Testis (tissue), 3 donors: Measurements from ENCODE around the gene TLN1. TPM values are rescaled to one million over a fixed set of nuclear protein-coding genes. Genes with fewer than 3 reads are reported as not detected.

ENCODE experiments used
- DNase-seq: peaks from one replicate; pipeline ENCODE4 v3.0.0-alpha.2; 2019
- H3K27ac ChIP-seq, 2 donors: fragments of 200-600 bp; sonication (generic); one replicate each; pipeline ENCODE4 v1.5.1; 2019
- H3K27me3 ChIP-seq: fragments of 200-600 bp; sonication (generic); one replicate; pipeline ENCODE4 v1.5.1; 2019
- H3K36me3 ChIP-seq: fragments of 200-600 bp; sonication (generic); one replicate; pipeline ENCODE4 v1.5.1; 2017; ENCODE audit warnings: low read depth; ENCODE audit errors: missing control alignments
- H3K4me1 ChIP-seq: fragments of 200-600 bp; sonication (generic); one replicate; pipeline ENCODE4 v1.5.1; 2019
- H3K4me3 ChIP-seq, 2 donors: fragments of 200-600 bp; sonication (generic); one replicate each; pipeline ENCODE4 v1.5.1; 2017 to 2019
- H3K9me3 ChIP-seq: fragments of 200-600 bp; sonication (generic); one replicate; pipeline ENCODE4 v1.5.1; 2017
- POLR2A ChIP-seq: fragments of 450-650 bp; IDR thresholded peaks from one replicate; pipeline ENCODE4 v1.6.1; 2017; ENCODE audit warnings: antibody characterized with exemption, mild to moderate bottlenecking, moderate library complexity
- WGBS, 2 donors: methylation state at CpG; one replicate each; pipeline ENCODE4 v1.1.5; 2018; 5-methylcytosine and 5-hydroxymethylcytosine counted together
- intact Hi-C: fragments of 100-400 bp; cut with DNase I; formaldehyde crosslinking; loops from one replicate; pipeline ENCODE4 v1.15.1; 2023; ENCODE audit warnings: low total_unique reads
- polyA plus RNA-seq: library from polyadenylated mRNA; stranded (reverse); fragments of 350-450 nt; fragmentation: Illumina TruSeq; extraction: RNeasy Lipid Tissue Mini Kit (QIAGEN cat#74804); gene quantifications from one replicate; pipeline ENCODE4 v1.2.3, GENCODE V29; 2014; ENCODE audit warnings: low read depth, low replicate concordance; ENCODE audit not compliant: insufficient read depth
- total RNA-seq, 2 donors: library from RNA; depleted of rRNA; stranded (reverse); fragments of >200 nt; gene quantifications; one replicate each; pipeline ENCODE4 v1.2.3, GENCODE V29; 2016
- TF ChIP-seq, protein P1 (sequence below), 3 experiments: fragments of 450-650 bp in 2 of 3; fragments of 200-600 bp in 1 of 3; sonication (generic) in 1 of 3; IDR thresholded peaks; one replicate each; pipeline ENCODE4 v1.5.1; 2016 to 2019; ENCODE audit warnings: antibody characterized with exemption in 3 of 3, mild to moderate bottlenecking in 2 of 3, moderate library complexity in 1 of 3

Gene TLN1
- total and polyA plus RNA-seq, 3 donors from 2014 or later: 134 to 201 (median 171) TPM

DNA sequence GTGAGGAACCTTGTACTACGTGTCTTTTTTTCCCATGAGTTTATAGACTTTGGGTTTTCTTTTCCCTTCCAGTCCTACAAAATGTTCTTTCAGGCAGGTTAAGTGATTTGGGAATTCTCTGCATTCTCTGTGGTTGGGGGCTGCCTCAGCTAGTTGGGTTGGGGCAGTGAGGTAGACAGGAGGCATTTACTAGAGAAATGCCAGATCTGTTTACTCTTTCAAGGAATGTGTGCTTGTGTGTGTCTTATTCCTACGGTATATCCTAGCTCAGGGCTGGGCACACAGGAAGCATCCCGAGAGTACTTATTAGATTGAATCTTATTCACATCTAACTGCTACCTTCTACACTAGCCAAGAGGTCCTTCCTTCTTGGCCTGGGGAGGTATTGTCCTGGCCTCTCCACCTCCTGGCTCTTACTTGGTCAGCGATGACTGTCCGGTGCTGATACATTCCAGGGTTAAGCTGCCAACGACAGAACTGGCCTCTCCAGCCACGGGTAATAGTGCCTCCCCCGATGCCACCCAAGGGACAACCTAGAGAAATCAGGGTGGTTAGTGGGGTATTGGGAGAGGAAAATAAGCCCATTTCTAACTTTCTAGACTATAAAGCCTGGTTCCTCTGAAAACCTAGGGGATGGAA, 12.0 kb upstream of the TLN1 start:
- Histone ChIP-seq H3K27ac (no peak overlapping the region), H3K27me3 (no peaks in the 10 kb centered on the region), H3K4me1 (peaks cover 24% of the 10 kb centered on the region), H3K4me3 (no peak overlapping the region), H3K9me3 (no peaks in the 10 kb centered on the region), H3K36me3 (no peaks in the 10 kb centered on the region)
- DNase-seq: no peak
- TF ChIP-seq, protein P1, sequence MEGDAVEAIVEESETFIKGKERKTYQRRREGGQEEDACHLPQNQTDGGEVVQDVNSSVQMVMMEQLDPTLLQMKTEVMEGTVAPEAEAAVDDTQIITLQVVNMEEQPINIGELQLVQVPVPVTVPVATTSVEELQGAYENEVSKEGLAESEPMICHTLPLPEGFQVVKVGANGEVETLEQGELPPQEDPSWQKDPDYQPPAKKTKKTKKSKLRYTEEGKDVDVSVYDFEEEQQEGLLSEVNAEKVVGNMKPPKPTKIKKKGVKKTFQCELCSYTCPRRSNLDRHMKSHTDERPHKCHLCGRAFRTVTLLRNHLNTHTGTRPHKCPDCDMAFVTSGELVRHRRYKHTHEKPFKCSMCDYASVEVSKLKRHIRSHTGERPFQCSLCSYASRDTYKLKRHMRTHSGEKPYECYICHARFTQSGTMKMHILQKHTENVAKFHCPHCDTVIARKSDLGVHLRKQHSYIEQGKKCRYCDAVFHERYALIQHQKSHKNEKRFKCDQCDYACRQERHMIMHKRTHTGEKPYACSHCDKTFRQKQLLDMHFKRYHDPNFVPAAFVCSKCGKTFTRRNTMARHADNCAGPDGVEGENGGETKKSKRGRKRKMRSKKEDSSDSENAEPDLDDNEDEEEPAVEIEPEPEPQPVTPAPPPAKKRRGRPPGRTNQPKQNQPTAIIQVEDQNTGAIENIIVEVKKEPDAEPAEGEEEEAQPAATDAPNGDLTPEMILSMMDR (IDR thresholded peaks at IDR 0.05): no peak
- TF ChIP-seq POLR2A: no peak
- intact Hi-C loops: no loop called here
- 80 to 82% methylated on average over 8 of the region's 8 CpGs for WGBS, 2 donors

DNA sequence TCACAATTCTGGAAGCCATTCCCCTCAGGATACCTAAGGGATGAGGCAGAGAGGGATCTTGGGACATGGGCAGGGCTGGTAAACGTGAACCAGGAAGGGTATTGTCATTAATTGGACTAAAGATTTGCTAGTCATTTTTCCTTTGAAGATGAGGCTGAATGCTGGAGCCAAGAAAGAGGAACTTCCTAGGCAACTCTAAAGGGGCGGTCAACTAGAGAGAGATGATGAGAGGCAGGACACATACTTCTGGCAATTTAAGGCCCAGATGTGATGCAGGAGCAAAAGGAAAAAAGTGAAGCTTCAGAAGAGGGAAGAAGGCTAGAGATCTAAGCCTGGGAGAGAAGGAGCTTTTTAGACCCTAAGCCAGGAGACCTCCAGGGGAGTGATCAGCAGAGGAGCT, 11.5 kb upstream of the TLN1 start:
- intact Hi-C loops: no loop called here
- peaks cover 24% of the 10 kb centered on the region for H3K4me1 ChIP-seq
- no peak for DNase-seq
- no peaks in the 10 kb centered on the region for H3K27me3 ChIP-seq
- no peak overlapping the region for H3K27ac ChIP-seq
- no peaks in the 10 kb centered on the region for H3K9me3 ChIP-seq
- H3K4me3 ChIP-seq: no peak overlapping the region
- H3K36me3 ChIP-seq: no peaks in the 10 kb centered on the region
- WGBS, 2 donors: 76 to 84% methylated on average over 2 of the region's 2 CpGs
- TF ChIP-seq POLR2A: no peak
- TF ChIP-seq, protein P1 (IDR thresholded peaks at IDR 0.05): no peak

DNA sequence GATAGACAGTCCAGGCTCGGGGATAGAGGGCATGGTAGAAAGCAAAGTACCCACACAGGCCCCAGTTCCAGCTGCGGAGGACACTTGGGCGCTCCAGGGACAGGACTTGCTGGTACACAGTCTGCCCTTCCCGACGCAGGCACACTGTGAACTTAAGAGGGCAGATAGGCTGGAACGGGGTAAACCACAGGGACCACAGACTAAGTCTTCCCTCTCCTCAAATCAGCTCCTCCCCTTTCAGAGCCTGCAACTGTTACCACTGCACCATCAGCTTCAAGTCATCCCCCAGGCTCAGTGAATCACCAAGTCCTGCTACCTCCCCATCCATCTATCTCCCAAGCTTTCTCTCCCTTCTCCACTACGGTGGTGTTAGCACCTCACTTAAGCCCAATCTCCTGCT, 9.7 kb upstream of the TLN1 start:
- peaks cover 8% of the 10 kb centered on the region for H3K4me1 ChIP-seq
- no peak overlapping the region for H3K27ac ChIP-seq
- no peak for DNase-seq
- H3K4me3 ChIP-seq: no peak overlapping the region
- 71 to 89% methylated on average over 7 of the region's 7 CpGs for WGBS, 2 donors
- H3K36me3 ChIP-seq: no peaks in the 10 kb centered on the region
- no peaks in the 10 kb centered on the region for H3K9me3 ChIP-seq
- intact Hi-C loops: no loop called here
- H3K27me3 ChIP-seq: no peaks in the 10 kb centered on the region
- TF ChIP-seq POLR2A: no peak
- TF ChIP-seq, protein P1 (IDR thresholded peaks at IDR 0.05): no peak

DNA sequence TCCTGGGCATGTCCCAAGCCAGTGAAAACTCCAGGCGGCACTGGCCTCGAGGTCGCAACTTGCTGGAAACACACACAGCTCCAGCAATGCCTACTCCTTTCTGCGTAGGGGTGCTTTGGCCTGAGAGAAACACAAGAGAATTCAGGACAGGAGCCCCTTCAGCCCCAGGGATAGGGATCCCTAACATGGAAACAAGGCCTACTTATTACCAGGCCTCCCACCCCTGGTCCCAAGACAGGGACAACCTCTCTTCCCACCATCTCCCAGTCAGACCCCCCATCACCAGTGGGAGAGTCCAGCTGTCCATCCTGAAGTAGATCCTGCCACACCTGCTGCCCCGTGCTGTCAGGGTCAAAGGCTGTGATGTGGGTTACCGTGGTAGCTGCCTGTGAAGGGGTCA, 8.2 kb upstream of the TLN1 start:
- 89% methylated on average over 6 of the region's 6 CpGs; no CpG with 5 or more reads in 1 of the 2 donors for whole genome bisulfite sequencing, 2 donors

More for the DNA sequence above, 8.2 kb upstream of the TLN1 start:
- no peaks in the 10 kb centered on the region for H3K27me3 ChIP-seq
- no peak overlapping the region for H3K27ac ChIP-seq
- H3K4me1 ChIP-seq: no peaks in the 10 kb centered on the region
- no peaks in the 10 kb centered on the region for H3K36me3 ChIP-seq
- TF ChIP-seq, protein P1 (IDR thresholded peaks at IDR 0.05): no peak
- no peak for TF ChIP-seq POLR2A
- no peak overlapping the region for H3K4me3 ChIP-seq
- H3K9me3 ChIP-seq: no peaks in the 10 kb centered on the region
- intact Hi-C loops: no loop called here
- DNase-seq: no peak
